GM19351 (cell line): ENCODE data around the gene EXOSC6.
A peak's percentile ranks its signal among the peaks of the same experiment; 100 is the strongest.
"Not testable (repeated sequence)": the region's sequence is repeated elsewhere in the genome, so short reads cannot be mapped to it uniquely, and the experiment has no call there.

Experiments
- ATAC-seq: cut with Tn5 transposase; IDR thresholded peaks from one replicate; pipeline ENCODE4 v1.9.1; 2021; ENCODE audit warnings: mild to moderate bottlenecking, moderate library complexity; ENCODE audit not compliant: unreplicated experiment

EXOSC6 gene

DNA sequence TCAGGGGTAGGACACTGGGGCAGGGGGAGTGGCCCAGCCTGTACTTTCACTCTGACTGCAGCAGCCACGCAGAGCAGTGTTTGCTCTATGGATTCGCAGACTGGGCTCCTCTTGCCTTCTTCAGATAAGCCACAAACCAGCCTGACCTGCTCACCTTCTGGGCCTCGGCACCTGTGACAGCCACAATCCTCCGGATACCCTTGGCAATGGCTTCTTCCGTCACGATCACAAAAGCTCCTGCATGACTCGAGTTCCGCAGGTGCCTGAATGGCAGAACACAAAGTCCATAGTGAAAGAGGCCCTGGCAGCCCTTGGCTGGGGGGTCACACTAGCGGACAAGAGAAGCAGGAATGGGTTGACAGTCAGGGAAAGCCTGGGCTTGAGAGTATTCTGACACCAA is 3.8 kb upstream of the EXOSC6 start:
- ATAC-seq: no peak

DNA sequence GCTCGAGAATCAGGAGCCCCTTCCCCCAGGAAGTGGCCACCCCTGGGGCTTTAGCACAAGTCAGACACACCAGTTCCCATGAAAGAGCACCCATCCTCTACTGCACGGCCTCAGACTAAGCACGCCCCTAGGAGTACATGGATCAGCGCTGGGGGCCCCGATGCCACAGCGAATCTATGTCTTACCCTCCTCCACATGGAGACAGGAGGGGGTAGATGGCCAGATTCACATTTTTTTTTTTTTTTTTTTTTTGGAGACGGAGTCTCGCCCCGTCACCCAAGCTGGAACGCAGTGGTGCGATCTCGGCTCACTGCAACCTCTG is 3.2 kb upstream of the EXOSC6 start:
- ATAC-seq: no peak

DNA sequence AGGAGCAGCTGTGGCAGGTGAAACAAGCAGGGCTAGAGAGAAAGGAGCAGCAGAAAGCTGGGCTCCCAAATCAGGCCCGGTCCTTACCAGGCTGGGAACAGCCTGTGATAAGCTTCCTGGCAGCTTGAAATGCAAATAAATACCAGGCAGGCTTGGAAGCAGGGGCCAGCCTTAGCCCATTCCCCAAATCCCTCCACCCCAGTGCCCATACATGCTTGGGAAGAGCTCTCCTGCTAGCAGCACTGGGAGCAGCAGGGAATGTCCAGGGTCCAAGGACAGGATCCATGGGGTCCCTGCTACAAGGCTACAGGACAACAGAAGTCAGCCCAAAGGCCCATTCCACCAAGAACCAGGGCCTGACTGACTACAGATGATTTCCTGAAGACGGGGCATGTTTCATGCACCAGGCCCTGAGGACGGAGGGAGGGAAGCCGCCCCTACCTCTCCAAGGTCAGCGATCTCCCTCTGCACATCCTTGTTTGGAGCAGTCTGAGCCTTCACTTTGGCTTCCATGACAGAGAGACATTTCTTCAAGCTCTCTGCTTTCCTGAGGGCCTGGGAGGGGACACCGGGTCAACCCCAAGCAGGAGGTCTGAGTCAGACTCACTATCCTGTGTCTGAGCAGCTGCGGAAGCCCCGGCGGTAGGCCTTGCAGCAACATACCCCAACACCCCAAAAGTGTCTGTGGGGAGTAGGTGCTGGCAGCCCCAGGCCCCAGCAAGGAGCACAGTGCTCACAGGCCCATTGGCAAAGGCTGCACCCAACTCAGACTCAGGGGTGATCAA is 2.6 kb upstream of the EXOSC6 start:
- ATAC-seq: no peak

DNA sequence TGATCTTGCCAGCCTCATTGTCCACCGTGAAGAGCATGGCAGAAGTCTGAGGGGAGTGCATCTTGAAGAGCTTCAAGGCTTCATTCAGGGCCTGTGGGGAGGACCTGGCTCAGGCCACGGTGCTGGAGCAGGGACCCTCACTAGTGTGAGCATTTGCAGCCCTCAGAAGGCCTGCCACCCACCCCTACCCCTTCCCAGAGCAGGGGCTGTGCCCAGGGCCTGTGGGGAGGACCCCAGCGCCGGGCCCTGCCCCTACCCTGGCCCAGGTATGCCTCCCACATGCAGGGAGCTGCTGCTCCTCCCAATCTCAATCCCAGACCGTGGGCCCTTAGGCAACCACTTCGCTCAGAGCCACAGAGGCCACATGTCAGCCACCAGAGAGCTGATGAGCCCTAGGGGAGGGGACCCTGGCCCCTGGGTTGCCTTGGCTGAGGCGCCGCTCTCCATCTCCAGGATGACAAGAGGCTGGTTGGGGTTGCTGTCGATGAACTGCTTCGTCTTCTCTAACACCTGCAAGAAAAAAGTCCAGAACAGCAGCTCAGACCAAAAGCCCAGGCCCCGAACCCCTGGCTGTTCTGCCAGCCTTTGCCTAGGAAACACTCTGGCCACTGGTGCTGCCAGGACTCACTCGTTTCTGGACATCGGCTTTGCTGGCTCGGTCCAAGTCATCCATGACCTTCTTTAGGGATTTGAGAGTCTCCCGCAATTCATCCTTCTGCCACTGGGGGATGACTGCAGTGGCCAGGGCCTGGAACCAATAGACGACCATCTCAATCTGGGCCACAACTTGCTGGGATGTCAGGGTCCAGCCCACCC is 1.8 kb upstream of the EXOSC6 start:
- no peak for ATAC-seq

DNA sequence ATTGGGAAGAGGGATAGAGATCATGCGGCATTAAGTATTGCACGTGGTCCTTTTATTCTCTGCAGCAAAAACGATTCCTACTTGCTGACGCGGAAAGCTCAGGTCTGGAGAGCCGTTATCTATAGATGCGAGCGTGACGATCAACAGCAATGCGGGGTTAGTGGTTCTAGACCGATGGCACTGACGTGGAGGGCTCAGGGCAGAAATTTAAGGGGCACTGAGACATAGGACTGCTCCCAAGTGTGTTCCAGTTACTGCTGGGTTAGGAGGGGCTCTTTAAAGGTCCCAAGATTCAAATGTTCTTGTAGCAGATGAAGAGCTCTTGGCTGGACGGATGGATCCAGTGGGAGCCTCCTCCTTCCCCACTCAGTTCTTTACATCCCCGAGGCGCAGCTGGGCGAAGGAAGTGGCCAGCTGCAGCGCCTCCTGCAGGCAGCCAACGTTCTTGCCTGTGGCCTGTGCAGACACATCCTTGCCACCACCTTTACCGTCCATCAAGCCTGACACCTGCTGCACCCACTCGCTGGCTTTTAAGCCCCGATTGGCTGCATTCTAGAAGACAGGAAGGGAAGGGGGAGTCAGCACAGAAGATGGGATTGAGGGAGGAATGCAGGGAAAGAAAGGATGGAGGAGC is 732 bp upstream of the EXOSC6 start:
- ATAC-seq: no peak

DNA sequence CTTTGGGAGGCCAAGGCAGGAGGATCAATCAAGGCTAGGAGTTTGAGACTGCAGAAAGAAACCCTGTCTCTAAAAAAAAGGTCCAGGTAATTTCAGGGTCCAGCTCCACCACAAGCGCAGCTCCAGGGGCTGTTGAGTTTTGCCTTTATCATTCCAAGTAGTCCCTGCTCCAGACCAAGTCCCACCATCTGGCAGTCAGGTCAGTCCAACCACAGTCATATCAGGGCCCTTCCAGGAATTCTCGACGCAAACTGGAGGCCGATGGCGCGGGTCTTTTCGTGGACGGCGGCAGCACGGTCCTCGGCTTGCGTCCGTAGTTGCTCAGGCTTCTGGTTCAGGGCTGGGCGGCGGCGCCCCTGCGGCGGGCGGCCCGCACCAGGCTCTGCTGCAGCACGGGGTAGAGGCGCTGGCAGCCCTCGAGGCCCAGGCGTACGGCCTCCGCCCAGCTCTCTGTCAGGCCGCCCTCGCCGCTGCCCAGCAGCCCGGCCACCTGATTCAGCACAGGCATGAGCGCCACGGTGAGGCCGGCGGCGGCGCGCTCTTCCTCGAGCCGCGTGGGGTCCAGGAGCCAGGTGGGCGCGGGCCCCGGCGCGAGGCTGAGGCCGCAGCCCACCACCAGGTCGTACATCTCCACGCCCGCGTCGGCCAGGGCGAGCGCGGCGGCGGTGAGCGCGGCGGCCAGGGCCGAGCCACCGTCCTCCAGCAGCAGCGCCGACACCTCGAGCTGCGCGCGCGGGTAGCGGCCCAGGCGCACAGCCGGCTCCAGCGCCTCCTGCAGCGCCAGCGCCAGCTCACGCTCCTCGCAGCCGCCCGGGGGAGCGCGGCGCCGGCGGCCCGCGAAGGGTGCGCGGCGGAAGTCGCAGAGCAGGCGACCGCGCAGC is 752 bp downstream of the EXOSC6 start:
- peak; percentile 44 for ATAC-seq

DNA sequence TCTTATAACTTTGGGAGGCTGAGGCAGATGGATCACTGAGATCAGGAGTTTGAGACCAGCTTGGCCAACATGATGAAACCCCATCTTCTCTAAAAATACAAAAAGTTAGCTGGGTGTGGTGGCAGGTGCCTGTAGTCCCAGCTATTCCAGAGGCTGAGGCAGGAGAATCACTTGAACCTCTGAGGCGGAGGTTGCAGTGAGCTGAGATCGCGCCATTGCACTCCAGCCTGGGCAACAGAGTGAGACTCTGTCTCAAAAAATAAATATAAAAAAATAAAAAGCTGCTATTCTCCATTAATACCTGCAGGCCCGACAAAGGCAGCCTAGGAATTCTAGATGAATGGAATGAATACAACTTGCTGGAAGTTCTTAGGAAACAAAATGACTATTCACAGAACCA is 2.0 kb downstream of the EXOSC6 start:
- not testable (repeated sequence) for ATAC-seq

DNA sequence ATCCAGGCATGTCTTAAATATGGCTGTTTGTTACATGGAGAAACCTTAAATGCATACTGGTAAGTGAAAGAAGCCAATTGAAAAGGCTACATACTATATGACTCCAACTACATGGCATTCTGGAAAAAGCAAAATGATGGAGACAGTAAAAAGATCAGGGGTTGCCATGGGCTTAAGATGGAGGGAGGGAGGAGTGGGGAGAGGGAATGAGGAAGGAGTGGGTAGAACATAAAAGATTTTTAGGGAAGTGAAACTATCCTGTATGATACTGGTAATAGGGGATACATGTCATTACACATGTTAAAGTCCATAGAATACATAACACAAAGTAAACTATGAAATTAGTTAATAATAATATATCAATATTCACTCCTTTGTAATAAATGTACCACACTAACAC is 13.0 kb downstream of the EXOSC6 start:
- ATAC-seq: not testable (repeated sequence)

DNA sequence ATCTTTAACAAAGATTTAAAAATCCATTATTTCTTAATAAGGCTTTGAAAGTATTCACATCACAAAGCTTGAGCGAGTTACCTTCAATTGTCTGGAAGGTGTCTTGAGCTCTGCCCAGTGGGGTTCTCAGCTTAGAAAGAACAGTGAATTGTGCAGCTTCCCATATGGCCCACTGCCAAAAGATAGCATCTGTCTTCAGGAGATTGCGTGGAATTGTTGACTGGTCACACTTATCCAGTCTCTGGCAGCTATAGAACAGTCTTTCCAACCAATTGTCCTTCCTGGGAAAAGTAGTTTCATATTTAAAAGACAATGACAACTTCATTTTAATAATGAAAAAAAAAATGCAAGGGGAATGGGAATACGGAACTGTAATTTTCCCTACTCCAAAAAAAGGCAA is 19.9 kb downstream of the EXOSC6 start:
- not testable (repeated sequence) for ATAC-seq

DNA sequence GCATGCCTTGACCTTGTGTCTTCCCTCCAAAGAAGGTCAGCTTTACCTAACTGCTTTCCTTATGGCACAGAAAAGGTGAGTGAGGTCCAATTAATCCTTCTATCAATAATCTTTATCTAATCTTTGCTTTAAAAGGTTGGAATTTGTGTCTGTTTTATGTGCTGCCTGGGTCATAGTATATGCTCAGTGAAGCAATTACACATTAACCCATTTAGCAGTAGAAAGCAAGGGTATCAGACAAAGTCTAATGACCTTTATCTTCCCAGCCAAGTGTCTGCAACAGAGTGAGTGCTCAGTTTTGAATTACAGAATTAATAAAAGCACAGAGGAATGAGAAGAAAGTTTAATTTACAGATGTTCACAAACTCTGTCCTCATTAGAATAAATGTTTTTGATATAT is 25.7 kb downstream of the EXOSC6 start:
- not testable (repeated sequence) for ATAC-seq

DNA sequence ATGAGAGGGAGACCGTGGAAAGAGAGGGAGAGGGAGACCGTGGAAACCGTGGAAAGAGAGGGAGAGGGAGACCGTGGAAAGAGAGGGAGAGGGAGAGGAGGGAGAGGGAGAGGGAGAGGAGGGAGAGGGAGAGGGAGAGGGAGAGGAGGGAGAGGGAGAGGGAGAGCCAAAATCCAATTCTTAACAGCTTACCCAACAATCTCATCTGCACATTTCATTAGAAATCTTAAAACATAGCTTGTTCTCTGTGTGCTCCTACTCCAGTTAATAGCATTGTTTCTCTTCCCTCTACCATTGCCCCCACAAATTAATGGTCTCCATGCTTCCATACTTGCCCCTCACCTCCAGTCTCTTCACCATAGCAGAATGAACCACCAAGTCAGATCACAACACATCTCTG is 26.3 kb downstream of the EXOSC6 start:
- ATAC-seq: not testable (repeated sequence)

DNA sequence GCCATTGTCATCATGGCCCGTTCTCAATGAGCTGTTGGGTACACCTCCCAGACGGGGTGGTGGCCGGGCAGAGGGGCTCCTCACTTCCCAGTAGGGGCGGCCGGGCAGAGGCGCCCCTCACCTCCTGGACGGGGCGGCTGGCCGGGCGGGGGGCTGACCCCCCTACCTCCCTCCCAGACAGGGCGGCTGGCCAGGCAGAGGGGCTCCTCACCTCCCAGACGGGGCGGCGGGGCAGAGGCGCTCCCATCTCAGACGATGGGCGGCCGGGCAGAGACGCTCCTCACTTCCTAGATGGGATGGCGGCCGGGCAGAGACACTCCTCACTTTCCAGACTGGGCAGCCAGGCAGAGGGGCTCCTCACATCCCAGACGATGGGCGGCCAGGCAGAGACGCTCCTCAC is 27.1 kb downstream of the EXOSC6 start:
- ATAC-seq: not testable (repeated sequence)

DNA sequence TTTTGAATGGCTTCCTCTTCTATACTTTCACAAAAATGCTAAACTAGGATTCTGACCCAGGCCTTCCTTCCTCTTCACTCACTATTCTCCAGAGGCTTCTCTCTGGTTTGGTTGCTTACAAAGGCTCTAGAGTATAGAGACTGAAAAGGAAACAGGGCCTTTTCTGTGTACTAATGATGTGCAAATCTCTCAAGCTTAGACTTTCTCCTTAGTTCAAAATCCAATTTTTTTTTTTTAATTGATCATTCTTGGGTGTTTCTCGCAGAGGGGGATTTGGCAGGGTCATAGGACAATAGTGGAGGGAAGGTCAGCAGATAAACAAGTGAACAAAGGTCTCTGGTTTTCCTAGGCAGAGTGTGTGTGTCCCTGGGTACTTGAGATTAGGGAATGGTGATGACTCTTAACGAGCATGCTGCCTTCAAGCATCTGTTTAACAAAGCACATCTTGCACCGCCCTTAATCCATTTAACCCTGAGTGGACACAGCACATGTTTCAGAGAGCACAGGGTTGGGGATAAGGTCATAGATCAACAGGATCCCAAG is 27.7 kb downstream of the EXOSC6 start:
- not testable (repeated sequence) for ATAC-seq

DNA sequence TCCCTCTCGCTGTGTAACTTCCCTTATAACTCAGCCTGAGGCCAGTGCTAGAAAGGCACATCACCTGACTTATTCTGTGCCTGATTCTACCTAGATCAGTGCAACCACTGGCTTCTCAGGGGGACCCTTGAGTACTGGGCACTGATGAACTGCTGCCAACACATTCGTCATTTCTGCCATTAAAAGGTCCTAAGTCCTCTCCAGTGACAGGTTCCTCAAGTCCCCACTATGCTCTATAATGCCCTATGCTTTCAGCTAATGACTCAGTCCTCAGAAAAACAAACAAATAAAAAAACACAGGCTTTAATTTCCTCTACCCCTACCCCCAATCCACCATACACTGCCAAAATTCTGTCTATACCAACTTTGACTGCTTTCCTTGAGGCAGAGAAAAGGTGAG is 28.5 kb downstream of the EXOSC6 start:
- not testable (repeated sequence) for ATAC-seq

DNA sequence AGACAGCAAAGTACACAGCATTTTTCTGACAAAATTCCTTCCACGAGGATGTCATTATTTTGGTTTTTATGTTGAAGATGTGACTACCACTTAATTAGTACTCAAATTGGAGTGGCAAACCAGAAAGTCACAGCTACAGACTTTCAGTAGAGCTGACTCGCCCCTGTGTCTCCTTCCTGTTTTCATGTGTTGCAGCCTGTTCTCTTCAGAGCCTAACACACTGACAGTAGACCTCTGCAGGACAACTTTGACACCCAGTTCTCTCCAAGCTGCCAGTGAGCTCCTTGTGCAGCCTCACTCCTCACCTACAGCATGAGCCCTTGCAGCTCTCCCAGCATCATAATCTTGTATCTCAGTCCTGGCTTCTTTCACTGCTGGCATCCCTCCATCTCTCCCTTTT is 29.2 kb downstream of the EXOSC6 start:
- not testable (repeated sequence) for ATAC-seq

DNA sequence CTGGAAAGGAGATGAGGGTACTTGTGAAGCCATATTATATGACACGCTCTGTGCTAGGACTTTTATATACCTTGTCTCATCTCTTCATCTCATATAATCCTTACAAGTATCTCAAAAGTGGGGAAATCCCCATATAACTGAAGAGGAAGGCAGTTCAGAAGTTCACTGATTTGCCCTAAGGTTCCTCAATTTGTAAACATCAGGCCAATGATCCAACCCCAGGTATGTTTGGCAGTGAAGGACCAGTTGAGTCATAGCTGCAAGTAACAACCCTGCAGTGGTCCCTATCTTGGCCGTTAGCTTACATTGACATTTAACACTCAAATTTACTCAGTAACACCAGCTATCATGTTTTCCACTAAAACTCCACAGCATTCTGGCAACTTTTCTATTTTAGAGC is 33.2 kb downstream of the EXOSC6 start:
- not testable (repeated sequence) for ATAC-seq

DNA sequence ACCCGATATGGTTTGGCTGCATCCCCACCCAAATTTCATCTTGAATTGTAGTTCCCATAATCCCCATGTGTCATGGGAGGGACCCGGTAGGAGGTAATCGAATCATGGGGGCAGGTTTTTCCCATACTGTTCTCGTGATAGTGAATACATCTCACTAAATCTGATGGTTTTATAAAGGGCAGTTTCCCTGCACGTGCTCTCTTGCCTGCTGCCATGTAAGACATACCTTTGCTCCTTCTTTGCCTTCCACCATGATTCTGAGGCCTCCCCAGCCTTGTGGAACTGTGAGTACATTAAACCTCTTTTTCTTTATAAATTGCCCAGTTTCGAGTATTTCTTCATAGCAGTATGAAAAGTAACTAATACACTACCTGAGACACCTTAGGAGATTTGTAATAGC is 45.4 kb downstream of the EXOSC6 start:
- not testable (repeated sequence) for ATAC-seq

DNA sequence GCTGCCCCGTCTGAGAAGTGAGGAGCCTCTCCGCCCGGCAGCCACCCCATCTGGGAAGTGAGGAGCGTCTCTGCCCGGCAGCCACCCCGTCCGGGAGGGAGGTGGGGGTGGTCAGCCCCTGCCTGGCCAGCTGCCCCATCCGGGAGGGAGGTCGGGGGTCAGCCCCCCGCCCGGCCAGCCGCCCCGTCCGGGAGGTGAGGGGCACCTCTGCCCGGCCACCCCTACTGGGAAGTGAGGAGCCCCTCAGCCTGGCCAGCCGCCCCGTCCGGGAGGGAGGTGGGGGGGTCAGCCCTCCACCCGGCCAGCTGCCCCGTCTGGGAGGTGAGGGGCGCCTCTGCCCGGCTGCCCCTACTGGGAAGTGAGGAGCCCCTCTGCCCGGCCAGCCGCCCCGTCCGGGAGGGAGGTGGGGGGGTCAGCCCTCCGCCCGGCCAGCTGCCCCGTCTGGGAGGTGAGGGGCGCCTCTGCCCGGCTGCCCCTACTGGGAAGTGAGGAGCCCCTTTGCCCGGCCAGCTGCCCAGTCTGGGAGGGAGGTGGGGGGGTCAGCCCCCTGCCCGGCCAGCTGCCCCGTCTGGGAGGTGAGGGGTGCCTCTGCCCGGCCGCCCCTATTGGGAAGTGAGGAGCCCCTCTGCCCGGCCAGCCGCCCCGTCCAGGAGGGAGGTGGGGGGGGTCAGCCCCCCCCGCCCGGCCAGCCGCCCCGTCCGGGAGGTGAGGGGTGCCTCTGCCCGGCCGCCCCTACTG is 46.9 kb downstream of the EXOSC6 start:
- not testable (repeated sequence) for ATAC-seq

DNA sequence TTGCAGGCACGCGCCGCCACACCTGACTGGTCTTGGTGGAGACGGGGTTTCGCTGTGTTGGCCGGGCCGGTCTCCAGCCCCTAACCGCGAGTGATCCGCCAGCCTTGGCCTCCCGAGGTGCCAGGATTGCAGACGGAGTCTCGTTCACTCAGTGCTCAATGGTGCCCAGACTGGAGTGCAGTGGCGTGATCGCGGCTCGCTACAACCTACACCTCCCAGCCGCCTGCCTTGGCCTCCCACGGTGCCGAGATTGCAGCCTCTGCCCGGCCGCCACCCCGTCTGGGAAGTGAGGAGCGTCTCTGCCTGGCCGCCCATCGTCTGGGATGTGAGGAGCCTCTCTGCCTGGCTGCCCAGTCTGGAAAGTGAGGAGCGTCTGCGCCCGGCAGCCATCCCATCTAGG is 47.7 kb downstream of the EXOSC6 start:
- ATAC-seq: not testable (repeated sequence)

DNA sequence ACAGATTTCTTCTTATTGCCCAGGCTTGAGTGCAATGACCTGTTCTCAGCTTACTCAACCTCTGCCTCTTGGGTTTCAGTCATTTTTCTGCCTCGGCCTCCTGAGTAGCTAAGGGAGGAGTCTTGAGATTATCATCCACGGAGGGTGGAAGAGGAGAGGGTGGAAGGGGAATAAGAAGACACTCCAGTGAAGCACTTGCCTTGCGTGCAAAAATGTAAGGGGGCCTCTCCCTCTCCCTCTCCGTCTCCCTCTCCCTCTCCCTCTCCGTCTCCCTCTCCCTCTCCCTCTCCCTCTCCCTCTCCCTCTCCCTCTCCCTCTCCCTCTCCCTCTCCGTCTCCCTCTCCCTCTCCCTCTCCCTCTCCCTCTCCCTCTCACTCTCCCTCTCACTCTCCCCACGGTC is 48.2 kb downstream of the EXOSC6 start:
- ATAC-seq: not testable (repeated sequence)
